ENCODE measurements around the gene TXN2. TPM values are rescaled to one million over a fixed set of nuclear protein-coding genes. Genes with fewer than 3 reads are reported as not detected.
A peak's percentile ranks its signal among the peaks of the same experiment; 100 is the strongest.
"Not testable (repeated sequence)": the region's sequence is repeated elsewhere in the genome, so short reads cannot be mapped to it uniquely, and the experiment has no call there.

Gene TXN2
- 19.5 and 21.5 TPM in 2 replicates for polyA plus RNA-seq (2014; cell fraction: cytosol; rRNA removed)
- polyA plus RNA-seq (2014; cell fraction: nucleus; rRNA removed) = 13.6 and 39.4 TPM in 2 replicates

GRCh38 chr22:36481393-36482168 is at the start of gene TXN2:
Gene TXN2 (minus strand): TSS chr22:36481640. CDS start chr22:36480837, 803 bp downstream.
- peak; percentile 97 for DNase-seq (ENCODE audit: low spot score)

GRCh38 chr22:36528795-36529751 is 47.6 kb upstream of the TXN2 start, which contains the start of gene EIF3D:
Gene EIF3D (minus strand): TSS chr22:36529166. CDS start chr22:36526121, 3,045 bp downstream.
- peak; percentile 100 for DNase-seq (ENCODE audit: low spot score)

- no peak for DNase-seq (ENCODE audit: low spot score)
Measured at GRCh38 chr22:36528341-36528740, 46.9 kb upstream of the TXN2 start.

GRCh38 chr22:36522662-36523061 is 41.2 kb upstream of the TXN2 start:
- DNase-seq (ENCODE audit: low spot score) = no peak

GRCh38 chr22:36520423-36520822 is 39.0 kb upstream of the TXN2 start:
- no peak for DNase-seq (ENCODE audit: low spot score)

- not testable (repeated sequence) for DNase-seq (ENCODE audit: low spot score)
Measured at GRCh38 chr22:36519906-36520305, 38.5 kb upstream of the TXN2 start.

- no peak for DNase-seq (ENCODE audit: low spot score)
Measured at GRCh38 chr22:36514766-36515165, 33.3 kb upstream of the TXN2 start.

GRCh38 chr22:36512991-36513390 is 31.6 kb upstream of the TXN2 start:
- no peak for DNase-seq (ENCODE audit: low spot score)

- DNase-seq (ENCODE audit: low spot score) = no peak
Measured at GRCh38 chr22:36512333-36512732, 30.9 kb upstream of the TXN2 start.

GRCh38 chr22:36510966-36511881 is 29.8 kb upstream of the TXN2 start:
- peak; percentile 58 for DNase-seq (ENCODE audit: low spot score)

- DNase-seq (ENCODE audit: low spot score) = no peak
Measured at GRCh38 chr22:36510384-36510783, 28.9 kb upstream of the TXN2 start.

- DNase-seq (ENCODE audit: low spot score) = no peak
Measured at GRCh38 chr22:36507518-36508010, 26.1 kb upstream of the TXN2 start.

- peak; percentile 90 for DNase-seq (ENCODE audit: low spot score)
Measured at GRCh38 chr22:36506637-36507517, 25.4 kb upstream of the TXN2 start, which contains the start of gene FOXRED2. Gene FOXRED2 (minus strand): TSS chr22:36507040. CDS start chr22:36506422, 618 bp downstream.

- DNase-seq (ENCODE audit: low spot score) = no peak
Measured at GRCh38 chr22:36505998-36506635, 24.7 kb upstream of the TXN2 start.

GRCh38 chr22:36497910-36498665 is 16.6 kb upstream of the TXN2 start:
- DNase-seq (ENCODE audit: low spot score) = no peak

- no peak for DNase-seq (ENCODE audit: low spot score)
Measured at GRCh38 chr22:36493690-36494110, 12.3 kb upstream of the TXN2 start.

GRCh38 chr22:36492109-36492508 is 10.7 kb upstream of the TXN2 start:
- no peak for DNase-seq (ENCODE audit: low spot score)

GRCh38 chr22:36491155-36491554 is 9.7 kb upstream of the TXN2 start:
- DNase-seq (ENCODE audit: low spot score) = no peak

Measured in SK-N-DZ (cell line).